ENCODE data around the gene ACAP2.

Gene ACAP2

DNA sequence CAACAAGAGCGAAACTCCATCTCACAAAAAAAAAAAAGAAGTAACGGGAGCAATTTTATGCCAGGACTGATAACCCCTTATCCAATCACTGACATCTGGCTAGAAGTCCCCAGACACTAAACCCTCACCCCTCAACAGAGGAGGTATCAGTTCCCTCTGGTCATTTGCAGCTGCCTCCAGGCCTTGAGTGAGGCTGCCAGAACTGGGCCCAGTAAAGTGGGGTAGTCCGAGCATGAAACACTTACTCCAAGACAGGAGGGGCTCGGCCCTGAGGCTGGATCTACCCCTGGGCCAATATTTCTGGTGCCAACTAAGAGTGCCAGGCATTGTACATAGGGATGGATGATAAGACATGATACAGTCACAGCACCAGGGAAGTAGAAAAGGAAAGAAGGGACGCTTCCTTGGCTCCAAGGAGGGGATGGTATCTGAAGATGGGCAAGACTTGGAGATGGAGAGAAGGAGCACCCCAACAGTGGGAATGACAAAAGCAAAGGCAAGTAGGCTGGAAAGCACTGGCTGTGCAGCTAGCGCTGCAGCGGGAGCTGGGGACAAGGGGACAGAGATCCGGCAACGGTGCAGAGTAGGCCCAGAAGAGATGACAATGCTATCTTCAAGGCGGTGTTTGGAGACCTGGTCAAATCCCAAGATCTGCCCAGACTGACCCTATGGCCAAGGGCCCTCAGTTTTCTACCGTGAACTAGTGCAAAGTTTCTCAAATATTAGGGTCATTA, 174.1 kb downstream of the ACAP2 start:
- TF ChIP-seq, protein P1, sequence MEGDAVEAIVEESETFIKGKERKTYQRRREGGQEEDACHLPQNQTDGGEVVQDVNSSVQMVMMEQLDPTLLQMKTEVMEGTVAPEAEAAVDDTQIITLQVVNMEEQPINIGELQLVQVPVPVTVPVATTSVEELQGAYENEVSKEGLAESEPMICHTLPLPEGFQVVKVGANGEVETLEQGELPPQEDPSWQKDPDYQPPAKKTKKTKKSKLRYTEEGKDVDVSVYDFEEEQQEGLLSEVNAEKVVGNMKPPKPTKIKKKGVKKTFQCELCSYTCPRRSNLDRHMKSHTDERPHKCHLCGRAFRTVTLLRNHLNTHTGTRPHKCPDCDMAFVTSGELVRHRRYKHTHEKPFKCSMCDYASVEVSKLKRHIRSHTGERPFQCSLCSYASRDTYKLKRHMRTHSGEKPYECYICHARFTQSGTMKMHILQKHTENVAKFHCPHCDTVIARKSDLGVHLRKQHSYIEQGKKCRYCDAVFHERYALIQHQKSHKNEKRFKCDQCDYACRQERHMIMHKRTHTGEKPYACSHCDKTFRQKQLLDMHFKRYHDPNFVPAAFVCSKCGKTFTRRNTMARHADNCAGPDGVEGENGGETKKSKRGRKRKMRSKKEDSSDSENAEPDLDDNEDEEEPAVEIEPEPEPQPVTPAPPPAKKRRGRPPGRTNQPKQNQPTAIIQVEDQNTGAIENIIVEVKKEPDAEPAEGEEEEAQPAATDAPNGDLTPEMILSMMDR (conservative IDR thresholded peaks at IDR 0.05; ENCODE audit: low read depth, low read length) = no peak
- H3K4me3 ChIP-seq (ENCODE audit: low read length) = no peak overlapping the region
- DNase-seq (ENCODE audit: low read depth) = no peak

DNA sequence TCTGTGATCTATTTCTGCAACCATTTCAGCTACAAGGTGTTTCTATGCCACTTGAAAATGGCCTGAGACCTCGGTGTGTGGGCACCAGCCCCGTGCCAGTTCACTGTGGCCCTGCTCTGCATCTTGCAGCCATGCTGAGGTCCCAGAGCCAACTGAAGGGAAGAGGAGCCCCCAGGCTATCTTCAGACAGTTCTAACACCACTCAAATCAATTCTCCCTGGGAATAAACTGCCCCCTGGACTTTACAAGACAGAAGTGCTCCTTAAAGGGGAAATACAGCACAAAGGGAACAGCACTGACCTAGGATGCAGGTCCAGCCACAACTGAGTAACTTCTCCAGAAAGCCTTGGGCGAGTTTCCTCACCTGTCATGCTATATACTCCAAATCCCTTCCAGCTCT, 175.7 kb downstream of the ACAP2 start:
- TF ChIP-seq, protein P1 (conservative IDR thresholded peaks at IDR 0.05; ENCODE audit: low read depth, low read length) = no peak
- DNase-seq (ENCODE audit: low read depth) = no peak
- no peak overlapping the region for H3K4me3 ChIP-seq (ENCODE audit: low read length)

DNA sequence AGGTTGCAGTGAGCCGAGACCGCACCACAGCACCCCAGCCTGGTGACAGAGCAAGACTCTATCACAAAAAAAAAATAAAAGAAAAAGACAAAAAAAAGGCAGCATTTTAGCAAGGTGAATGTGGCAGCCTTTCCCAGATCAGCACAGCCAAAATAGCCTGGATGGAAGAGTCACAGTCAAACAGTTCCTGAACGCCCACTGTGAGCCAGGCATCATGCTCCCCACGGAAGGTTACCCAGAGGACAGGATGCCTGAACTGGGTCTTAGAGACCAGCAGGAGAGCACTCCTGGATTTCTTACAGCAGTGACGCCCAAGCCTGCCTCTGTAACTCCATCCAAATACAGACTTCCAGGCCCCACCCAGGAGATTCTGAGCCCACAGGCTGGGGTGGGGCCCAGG, 176.4 kb downstream of the ACAP2 start:
- TF ChIP-seq, protein P1 (conservative IDR thresholded peaks at IDR 0.05; ENCODE audit: low read depth, low read length) = no peak
- H3K4me3 ChIP-seq (ENCODE audit: low read length) = no peak overlapping the region
- no peak for DNase-seq (ENCODE audit: low read depth)

DNA sequence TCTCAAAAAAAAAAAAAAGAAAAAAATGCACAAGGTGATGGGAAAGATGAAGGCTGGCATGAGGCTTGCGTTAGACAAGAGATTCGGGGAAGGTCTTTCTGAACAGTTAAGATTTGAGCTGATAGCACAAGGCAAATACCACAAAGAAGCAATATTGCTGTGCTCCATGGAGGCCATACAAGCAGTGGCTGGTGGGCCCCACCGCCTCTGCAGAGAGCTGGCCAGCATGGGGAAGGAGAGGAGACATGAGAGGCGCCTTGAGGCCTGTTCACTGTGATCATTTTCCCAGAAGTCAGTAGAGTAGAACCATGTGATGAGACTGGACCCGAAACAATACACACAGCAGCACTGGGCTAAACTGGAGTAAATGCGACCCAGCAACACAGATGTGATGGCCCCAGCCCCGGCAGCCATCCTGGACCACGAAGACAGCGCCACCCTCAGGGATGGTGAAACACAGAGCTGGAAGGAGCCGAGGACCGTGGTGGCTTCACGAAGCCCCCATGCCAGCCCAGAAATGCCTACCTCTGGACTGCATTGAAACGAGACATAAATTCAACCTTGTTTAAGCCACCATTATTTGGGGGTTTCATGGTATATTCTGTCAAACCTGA, 177.3 kb downstream of the ACAP2 start:
- TF ChIP-seq, protein P1 (conservative IDR thresholded peaks at IDR 0.05; ENCODE audit: low read depth, low read length) = no peak
- DNase-seq (ENCODE audit: low read depth) = no peak
- H3K4me3 ChIP-seq (ENCODE audit: low read length) = no peak overlapping the region

DNA sequence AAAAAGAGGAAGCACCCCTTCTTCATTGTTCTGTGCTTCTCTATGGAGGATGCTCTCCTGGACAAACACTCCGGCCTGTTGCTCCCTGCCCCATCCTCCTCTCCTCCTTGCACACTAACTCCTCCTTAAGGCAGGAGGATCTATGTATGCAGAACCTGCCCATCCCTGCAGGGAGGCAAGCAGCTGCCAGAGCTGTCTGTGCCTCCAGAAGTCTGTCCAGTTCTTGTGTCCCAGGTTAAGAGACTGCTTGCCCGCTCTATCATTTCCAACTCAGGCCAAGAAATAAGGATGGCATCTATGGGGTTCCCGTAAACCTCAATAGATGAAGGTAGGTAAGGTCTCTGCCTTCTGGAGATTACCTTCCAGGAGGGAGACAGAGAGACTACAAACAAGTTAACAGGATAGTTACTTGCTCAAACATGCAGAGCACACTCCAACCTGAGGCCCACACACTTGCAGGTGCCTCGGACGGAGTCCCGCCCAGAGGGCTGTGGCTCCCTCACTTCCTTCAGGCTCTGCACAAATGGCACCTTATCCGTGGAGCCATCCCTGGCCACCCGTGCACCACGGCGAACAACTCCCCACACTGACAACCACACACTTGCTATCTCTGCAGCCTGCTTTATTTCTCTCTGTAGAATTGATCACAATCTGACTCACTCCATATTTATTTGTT, 178.8 kb downstream of the ACAP2 start:
- H3K4me3 ChIP-seq (ENCODE audit: low read length) = no peak overlapping the region
- TF ChIP-seq, protein P1 (conservative IDR thresholded peaks at IDR 0.05; ENCODE audit: low read depth, low read length) = no peak
- DNase-seq (ENCODE audit: low read depth) = no peak

DNA sequence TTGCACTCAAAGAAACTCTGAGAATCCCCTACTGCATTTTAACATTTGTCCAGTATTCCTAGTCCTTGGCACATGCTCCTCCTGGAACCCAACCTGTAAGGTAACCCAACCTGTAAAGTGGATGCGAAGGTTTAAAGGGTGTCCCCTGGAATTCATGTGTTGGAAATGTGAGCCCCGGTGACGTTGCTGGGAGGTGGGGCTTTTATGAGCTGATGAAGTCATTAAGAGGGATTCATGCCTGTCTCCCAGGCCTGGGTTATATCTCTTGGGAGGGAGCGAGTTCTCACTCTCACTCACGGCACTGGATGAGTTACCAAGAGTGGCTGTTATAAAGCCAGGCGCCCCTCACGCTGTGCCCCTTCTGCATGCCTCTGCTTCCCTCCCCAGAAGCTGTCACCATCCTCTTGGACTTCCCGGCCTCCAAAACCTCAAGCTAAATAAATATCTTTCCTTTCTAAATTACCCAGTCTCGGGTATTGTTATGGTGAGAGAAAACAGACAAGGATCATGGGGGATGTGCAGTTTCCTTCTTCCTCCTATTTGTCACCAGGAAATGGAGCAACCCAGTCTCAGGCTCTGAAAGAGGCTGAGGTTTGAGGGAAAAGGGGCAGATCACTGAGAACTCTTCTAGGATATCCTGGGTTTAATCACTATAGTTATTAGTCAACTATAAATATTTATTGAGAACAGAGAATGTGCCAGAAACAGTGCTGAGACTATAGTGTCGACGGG, 179.5 kb downstream of the ACAP2 start:
- TF ChIP-seq, protein P1 (conservative IDR thresholded peaks at IDR 0.05; ENCODE audit: low read depth, low read length) = no peak
- H3K4me3 ChIP-seq (ENCODE audit: low read length) = no peak overlapping the region
- DNase-seq (ENCODE audit: low read depth) = no peak

All from retinal pigment epithelial cell (primary cell).